RCC 7860 (cell line): ENCODE measurements around the gene TIMM22.
A peak's percentile ranks its signal among the peaks of the same experiment; 100 is the strongest.
"Not testable (repeated sequence)": the region's sequence is repeated elsewhere in the genome, so short reads cannot be mapped to it uniquely, and the experiment has no call there.

Experiments used
- DNase-seq: peaks from one replicate; pipeline ENCODE4 v3.0.0-alpha.2; 2015; ENCODE audit warnings: low spot score
- FAIRE-seq: peaks from 2 replicates; lab custom pipeline; 2012; peaks lifted over from hg19 to GRCh38; lab: Jason Lieb, UNC

Gene TIMM22

GRCh38 chr17:996554-997344 lies at the start of gene TIMM22:
Gene TIMM22 (plus strand): TSS chr17:997129. CDS start chr17:997143, 14 bp downstream.
- DNase-seq (peak; percentile 93), FAIRE-seq (peak; percentile 79)

DNA sequence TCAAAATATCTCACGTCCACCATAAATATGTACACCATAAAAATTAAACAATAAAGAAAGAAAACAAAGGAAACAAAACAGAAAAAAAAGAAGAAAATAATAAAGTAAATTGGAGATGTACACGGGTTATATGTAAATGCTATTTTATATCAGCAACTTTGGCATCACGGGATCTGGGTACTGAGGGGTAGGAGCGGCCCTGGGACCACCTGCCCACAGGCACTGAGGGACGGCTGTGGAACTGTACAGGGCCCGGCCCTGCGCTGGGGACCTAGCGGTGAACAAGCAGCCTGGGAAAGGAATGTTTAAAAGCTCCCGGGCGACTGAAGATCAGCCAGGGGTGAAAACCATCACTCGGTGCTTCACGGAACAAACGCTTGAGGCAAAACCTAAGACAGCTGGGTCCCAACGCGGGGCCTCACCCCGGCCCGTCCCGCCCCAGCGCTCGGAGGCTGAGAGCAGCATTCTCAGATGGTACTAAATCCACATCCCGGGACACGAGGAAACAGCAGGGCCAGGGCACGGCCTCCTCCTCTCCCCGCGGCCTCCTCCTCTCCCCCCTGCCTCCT lies 48.6 kb upstream of the TIMM22 start:
- DNase-seq (no peak), FAIRE-seq (no peak)

GRCh38 chr17:949623-950303 lies 47.2 kb upstream of the TIMM22 start:
- FAIRE-seq (no peak), DNase-seq (no peak)

GRCh38 chr17:951325-952132 lies 45.4 kb upstream of the TIMM22 start:
- FAIRE-seq = peak; percentile 92
- peak; percentile 94 for DNase-seq

- DNase-seq, FAIRE-seq: not testable (repeated sequence)
Measured at GRCh38 chr17:952592-952991, 44.3 kb upstream of the TIMM22 start.

DNA sequence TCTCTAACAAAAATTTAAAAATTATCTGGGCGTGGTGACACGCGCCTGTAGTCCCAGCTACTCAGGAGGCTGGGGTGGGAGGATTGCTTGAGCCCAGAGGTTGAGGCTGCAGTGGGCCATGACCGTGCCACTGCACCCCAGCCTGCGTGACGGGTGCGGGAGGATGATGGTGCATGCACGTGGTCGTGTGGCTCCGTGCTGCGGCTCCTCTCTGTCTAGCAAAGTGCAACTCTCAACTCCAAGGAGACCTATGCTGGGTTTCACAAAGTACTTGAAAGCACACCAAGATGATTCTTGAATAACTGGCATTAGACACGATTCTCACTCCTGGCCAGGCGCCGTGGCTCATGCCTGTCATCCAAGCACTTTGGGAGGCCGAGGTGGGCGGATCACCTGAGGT lies 43.2 kb upstream of the TIMM22 start:
- DNase-seq = no peak
- no peak for FAIRE-seq

GRCh38 chr17:954431-955164 lies 42.3 kb upstream of the TIMM22 start:
- FAIRE-seq (no peak), DNase-seq (no peak)

- DNase-seq = no peak
Measured at GRCh38 chr17:956905-957304, 40.0 kb upstream of the TIMM22 start.

DNA sequence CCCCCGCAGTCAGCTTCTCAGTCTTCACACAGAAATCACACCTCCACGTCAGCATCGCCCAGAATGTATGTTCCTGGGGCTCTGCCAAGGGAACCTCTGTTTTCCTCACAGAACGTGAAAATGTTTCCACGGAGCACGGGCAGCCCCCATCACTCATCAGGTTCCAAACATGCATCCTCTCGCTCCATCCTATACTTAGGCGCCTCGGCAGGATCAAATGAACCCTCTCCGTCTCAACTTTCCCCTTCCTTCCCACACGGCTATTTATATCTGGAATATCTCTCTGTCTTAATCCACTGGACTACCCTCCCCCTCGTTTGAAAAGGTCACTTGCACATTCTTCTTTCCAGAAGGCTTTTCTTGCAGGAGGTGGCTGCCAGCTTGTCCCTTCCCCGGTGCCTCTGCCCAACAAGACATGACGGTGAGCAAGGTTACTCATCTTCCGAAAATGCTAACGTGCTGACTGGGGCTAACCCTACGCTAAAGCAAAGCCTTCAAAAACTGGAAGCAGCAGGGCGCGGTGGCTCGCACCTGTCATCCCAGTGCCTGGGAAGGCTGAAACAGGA lies 39.0 kb upstream of the TIMM22 start:
- DNase-seq = no peak
- FAIRE-seq = no peak

More at GRCh38 chr17:956905-957304, 40.0 kb upstream of the TIMM22 start:
- no peak for FAIRE-seq

GRCh38 chr17:958712-959451 lies 38.0 kb upstream of the TIMM22 start:
- DNase-seq = peak; percentile 25
- no peak for FAIRE-seq

- FAIRE-seq (no peak), DNase-seq (no peak)
Measured at GRCh38 chr17:962166-962565, 34.8 kb upstream of the TIMM22 start.

DNA sequence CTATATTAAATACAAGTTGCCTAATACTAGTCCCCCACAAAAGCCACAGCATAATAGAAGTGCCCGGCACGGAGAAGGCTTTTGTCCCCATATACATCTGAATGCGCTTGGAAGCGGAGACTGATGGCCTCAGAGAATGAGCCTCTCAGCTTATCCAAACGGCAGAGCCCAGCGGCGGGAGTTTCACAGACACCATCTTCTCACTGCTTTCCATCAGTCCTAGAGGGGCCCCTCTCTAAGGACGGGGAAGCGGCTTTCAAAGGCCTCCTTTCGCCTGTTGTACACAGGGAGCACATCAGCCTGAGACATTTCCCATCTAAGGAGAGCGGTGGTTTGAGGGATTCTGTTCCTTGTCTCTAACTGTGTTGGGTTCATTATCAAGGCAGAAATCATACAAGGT lies 34.3 kb upstream of the TIMM22 start:
- FAIRE-seq = no peak
- DNase-seq = no peak

GRCh38 chr17:964876-965275 lies 32.1 kb upstream of the TIMM22 start:
- no peak for FAIRE-seq

DNA sequence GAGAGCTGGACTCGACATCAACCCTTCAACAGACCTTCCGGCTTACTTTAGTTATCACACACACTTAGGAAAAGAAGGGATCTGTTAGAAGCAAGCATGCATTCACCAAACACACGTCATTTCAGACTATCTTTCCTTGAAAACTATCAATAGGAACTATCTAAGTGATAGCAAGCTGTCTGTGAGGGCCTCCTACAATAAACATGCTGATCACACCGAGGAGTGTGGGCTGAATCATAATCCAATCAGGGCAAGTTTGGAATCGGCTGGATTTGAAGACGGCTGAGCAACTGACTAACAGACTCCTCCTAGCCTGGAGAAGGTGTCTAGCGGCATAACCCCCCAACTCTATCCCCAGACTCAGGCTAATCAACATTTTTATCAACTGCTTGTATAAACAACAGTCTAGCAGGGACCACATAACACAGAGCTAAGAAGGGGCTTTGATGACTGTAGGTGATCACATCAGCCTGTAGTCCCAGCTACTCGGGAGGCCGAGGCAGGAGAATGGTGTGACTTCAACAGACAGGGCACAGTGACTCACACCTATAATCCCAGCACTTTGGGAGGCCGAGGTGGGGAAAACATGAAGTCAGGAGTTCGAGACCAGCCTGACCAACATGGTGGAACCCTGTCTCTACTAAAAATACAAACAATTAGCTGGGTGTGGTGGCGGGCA lies 31.5 kb upstream of the TIMM22 start:
- DNase-seq = no peak
- no peak for FAIRE-seq

More at GRCh38 chr17:964876-965275, 32.1 kb upstream of the TIMM22 start:
- DNase-seq = no peak

- DNase-seq = no peak
- no peak for FAIRE-seq
Measured at GRCh38 chr17:967122-967521, 29.8 kb upstream of the TIMM22 start.

- DNase-seq = no peak
- FAIRE-seq = no peak
Measured at GRCh38 chr17:968812-969730, 27.9 kb upstream of the TIMM22 start.

GRCh38 chr17:969811-970355 lies 27.0 kb upstream of the TIMM22 start:
- FAIRE-seq (no peak), DNase-seq (no peak)
